Endothelial cell of umbilical vein (primary cell): ENCODE measurements around the gene ICAM1. TPM values are rescaled to one million over a fixed set of nuclear protein-coding genes. Genes with fewer than 3 reads are reported as not detected.

Experiments used
- Bru-seq: library from RNA; stranded (reverse); fragments of 400-500 nt; gene quantifications from one replicate; lab custom pipeline; 2021; lab: Mats Ljungman, UMichigan
- BruChase-seq, 2 experiments: library from RNA; stranded (reverse); fragments of 400-500 nt; gene quantifications; one replicate each; lab custom pipeline; 2021; lab: Mats Ljungman, UMichigan
- BruUV-seq: library from RNA; stranded (reverse); fragments of 400-500 nt; replicated peaks from 2 replicates; lab custom pipeline; 2021; lab: Mats Ljungman, UMichigan
- CTCF ChIA-PET: fragments of 300-600, 350-600 bp; sonication (Branson Sonifier 250); formaldehyde crosslinking; loops from one replicate; lab custom pipeline; 2021; ENCODE audit warnings: antibody characterized with exemption, inconsistent platforms; lab: Charles Lee
- POLR2A ChIA-PET: fragments of 300-600, 350-600 bp; sonication (Branson Sonifier 250); formaldehyde crosslinking; loops from one replicate; lab custom pipeline; 2021; ENCODE audit warnings: antibody characterized with exemption, inconsistent platforms; lab: Charles Lee
- DNase-seq: peaks from one replicate; pipeline ENCODE4 v3.0.0-alpha.2; 2011; ENCODE audit warnings: low read depth, low spot score
- FAIRE-seq: peaks from 2 replicates; lab custom pipeline; 2011; peaks lifted over from hg19 to GRCh38; lab: Jason Lieb, UNC
- H2AFZ ChIP-seq: 2 replicates; pipeline ENCODE4 v1.6.0; 2012; ENCODE audit warnings: low read depth, low read length, control low read depth, inconsistent platforms
- H3K27ac ChIP-seq: 2 replicates; pipeline ENCODE4 v1.5.1; 2011; ENCODE audit warnings: low read depth, mild to moderate bottlenecking, control low read depth, low read length, moderate library complexity; ENCODE audit not compliant: insufficient read depth
- H3K27me3 ChIP-seq, 2 experiments: 2 replicates each; pipeline versions ENCODE4 v1.6.0 to v1.6.1; 2011; ENCODE audit warnings: low read length in 2 of 2, mixed read lengths in 1 of 2; ENCODE audit not compliant: control insufficient read depth in 2 of 2, insufficient read depth in 2 of 2
- H3K36me3 ChIP-seq, 2 experiments: 2 replicates in 1 of 2; 3 replicates in 1 of 2; pipeline ENCODE4 v1.5.1; 2011; ENCODE audit warnings: low read length in 2 of 2, mild to moderate bottlenecking in 1 of 2, moderate library complexity in 1 of 2; ENCODE audit not compliant: control insufficient read depth in 2 of 2, insufficient read depth in 2 of 2; ENCODE audit errors: extremely low read depth in 1 of 2
- H3K4me1 ChIP-seq: 3 replicates; pipeline ENCODE4 v1.5.1; 2011; ENCODE audit warnings: mild to moderate bottlenecking, low read length; ENCODE audit not compliant: control insufficient read depth, insufficient read depth; ENCODE audit errors: extremely low read depth
- H3K4me2 ChIP-seq: 2 replicates; pipeline ENCODE4 v1.6.1; 2011; ENCODE audit warnings: low read length, control low read depth, mixed read lengths; ENCODE audit not compliant: insufficient read depth
- H3K4me3 ChIP-seq, 3 experiments: fragments of 200-600 bp in 1 of 3; sonication (generic), shearing (Covaris generic) in 1 of 3; replicated peaks in 1 of 3; 2 replicates each; pipeline ENCODE4 v1.5.1; 2011 to 2016; ENCODE audit warnings: control low read depth in 3 of 3, low read length in 3 of 3, mild to moderate bottlenecking in 2 of 3, inconsistent platforms in 1 of 3, low read depth in 1 of 3, moderate library complexity in 1 of 3; ENCODE audit not compliant: insufficient read depth in 1 of 3
- H3K79me2 ChIP-seq: 2 replicates; pipeline ENCODE4 v1.6.0; 2012; ENCODE audit warnings: low read length, inconsistent platforms; ENCODE audit not compliant: control insufficient read depth, insufficient read depth
- H3K9ac ChIP-seq: replicated peaks from 2 replicates; pipeline ENCODE3; 2011; ENCODE audit warnings: low read length, control low read depth; ENCODE audit not compliant: insufficient read depth; ENCODE audit errors: extremely low read depth
- H3K9me1 ChIP-seq: replicated peaks from 3 replicates; pipeline ENCODE4 v1.6.0; 2011; ENCODE audit warnings: mild to moderate bottlenecking, low read length; ENCODE audit not compliant: control insufficient read depth, insufficient read depth; ENCODE audit errors: extremely low read depth
- H3K9me3 ChIP-seq: replicated peaks from 2 replicates; pipeline ENCODE4 v1.5.1; 2012; ENCODE audit warnings: low read length, inconsistent platforms; ENCODE audit not compliant: control insufficient read depth, insufficient read depth
- H4K20me1 ChIP-seq: replicated peaks from 2 replicates; pipeline ENCODE3; 2011; ENCODE audit warnings: mild to moderate bottlenecking, low read length; ENCODE audit not compliant: control insufficient read depth, insufficient read depth; ENCODE audit errors: extremely low read depth
- CTCF ChIP-seq, 2 donors: IDR thresholded peaks; 1 replicate in 1 of 2; 2 replicates in 1 of 2; pipeline ENCODE4 v1.5.1; 2011; ENCODE audit warnings: low read length in 2 of 2, mild to moderate bottlenecking in 2 of 2, moderate library complexity in 2 of 2, control low read depth in 1 of 2, inconsistent platforms in 1 of 2, low read depth in 1 of 2; ENCODE audit not compliant: insufficient read depth in 1 of 2; ENCODE audit errors: extremely low read depth in 1 of 2
- EZH2 ChIP-seq: IDR thresholded peaks from 2 replicates; pipeline ENCODE4 v1.6.1; 2012; ENCODE audit warnings: borderline replicate concordance, low read depth, mild to moderate bottlenecking, moderate library complexity, low read length, inconsistent platforms; ENCODE audit not compliant: severe bottlenecking
- FOS ChIP-seq: IDR thresholded peaks from 2 replicates; pipeline ENCODE4 v1.6.1; 2011; ENCODE audit warnings: mild to moderate bottlenecking, low read length, moderate library complexity, borderline replicate concordance; ENCODE audit not compliant: insufficient read depth
- GATA2 ChIP-seq: IDR thresholded peaks from 2 replicates; pipeline ENCODE4 v1.7.0; 2011; ENCODE audit warnings: low read depth, mild to moderate bottlenecking, moderate library complexity, mixed read lengths, low read length; ENCODE audit not compliant: insufficient read length, insufficient read depth
- JUN ChIP-seq: IDR thresholded peaks from 2 replicates; pipeline ENCODE4 v1.6.1; 2011; ENCODE audit warnings: borderline replicate concordance, low read depth; ENCODE audit not compliant: insufficient read length, insufficient read depth
- MAX ChIP-seq: IDR thresholded peaks from 2 replicates; pipeline ENCODE4 v1.6.1; 2011; ENCODE audit not compliant: insufficient read depth, insufficient read length
- MYC ChIP-seq: IDR thresholded peaks from one replicate; pipeline ENCODE4 v1.6.1; 2011; ENCODE audit warnings: mild to moderate bottlenecking, low read depth, low read length
- POLR2A ChIP-seq: IDR thresholded peaks from 2 replicates; pipeline ENCODE4 v1.6.1; 2012; ENCODE audit warnings: low read depth, mild to moderate bottlenecking, control low read depth, low read length
- POLR2AphosphoS5 ChIP-seq: IDR thresholded peaks from 2 replicates; pipeline ENCODE4 v1.6.1; 2012; ENCODE audit warnings: low read depth, mild to moderate bottlenecking, control low read depth, low read length, moderate library complexity; ENCODE audit not compliant: insufficient read depth
- dilution Hi-C: fragments of 300-500 bp; cut with MboI; formaldehyde crosslinking; loops from one replicate; pipeline ENCODE4 v1.15.0; 2019; ENCODE audit warnings: low sequenced_read_pairs; ENCODE audit not compliant: extremely low pct_ligation_motif_present
- intact Hi-C: fragments of 100-400 bp; cut with micrococcal nuclease; formaldehyde crosslinking; loops from one replicate; pipeline ENCODE4 v1.10.0; 2022
- long read RNA-seq: library from polyadenylated mRNA; stranded (forward); transcript quantifications from one replicate; pipeline ENCODE4 v2.0.0, GENCODE V29; 2021
- polyA minus RNA-seq, 3 experiments: library from RNA; depleted of rRNA, polyadenylated mRNA; stranded (reverse); fragments of >200 nt; gene quantifications; 1 replicate in 1 of 3; 2 replicates in 2 of 3; pipeline ENCODE4 v1.2.3, GENCODE V29; 2011
- polyA plus RNA-seq, 4 experiments: library from polyadenylated mRNA; depleted of rRNA in 3 of 4; stranded (reverse) in 3 of 4; unstranded in 1 of 4; fragments of >200 nt; gene quantifications; 2 replicates each; pipeline versions ENCODE4 v1.2.1 to v1.2.3, GENCODE V29; 2011 to 2012; ENCODE audit warnings: missing spikeins in 1 of 4
- total RNA-seq: library from RNA; stranded (reverse); gene quantifications from 2 replicates; pipeline ENCODE4 v1.2.3, GENCODE V29; 2021

The ICAM1 gene
- total RNA-seq: 7.1 and 20.5 TPM in 2 replicates
- 30.4 and 38.0 TPM in 2 replicates for polyA plus RNA-seq
- polyA plus RNA-seq (2011; cell fraction: cytosol; rRNA removed): 14.5 and 23.4 TPM in 2 replicates
- polyA plus RNA-seq (2011; cell fraction: nucleus; rRNA removed): 17.2 and 25.0 TPM in 2 replicates
- polyA plus RNA-seq (2012): 40.9 and 54.5 TPM in 2 replicates
- 27.7 and 40.9 TPM in 2 replicates for polyA minus RNA-seq
- 14.1 TPM for polyA minus RNA-seq (2011; cell fraction: cytosol; rRNA and poly(A)+ RNA removed)
- 10.5 and 19.0 TPM in 2 replicates for polyA minus RNA-seq (2011; cell fraction: nucleus; rRNA and poly(A)+ RNA removed)
- Bru-seq, nascent RNA: percentile 43 among the genes with signal in this experiment
- percentile 51 among the genes with signal in this experiment for BruChase-seq, experiment 1, labeled RNA remaining after a 6-hour chase
- BruChase-seq, experiment 2, labeled RNA remaining after a 2-hour chase: percentile 41 among the genes with signal in this experiment
- long read RNA-seq, transcript ICAM1-201 (7 exons, 3,252 nt): major isoform, 16 of 22 reads
- long read RNA-seq, partial matches to known transcripts: 5 of 22 reads
- long read RNA-seq, other reads (novel, unspliced or antisense): 1 of 22 reads

GRCh38 chr19:10270616-10271394 lies at the start of gene ICAM1:
Gene ICAM1, plus strand, starts transcription at chr19:10271120. Its CDS starts 40 bp downstream, at chr19:10271160.
- peak within 1 kb of the TSS; percentile 61 for H3K9ac ChIP-seq
- H3K27me3 ChIP-seq: no peaks in the 10 kb centered on the region
- H3K79me2 ChIP-seq: no peaks in the 10 kb centered on the region
- H3K4me2 ChIP-seq: peak within 1 kb of the TSS; percentile 50
- FAIRE-seq (peak; percentile 85), DNase-seq (peak; percentile 92)
- intact Hi-C loops: loop anchor here (1.0 to 5.0 kb wide), 3 partner anchors 16 to 62 kb away; partner anchors contain the start of genes FDX2, ICAM4 and RAVER1
- ChIA-PET POLR2A (interaction anchor here (0.6 to 2.6 kb wide), 8 partner anchors 15 to 550 kb away, joined by 3 to 15 read pairs (median 8); partner anchors contain the start of genes ICAM4, ICAM5 and RAVER1), CTCF (interaction anchor here (0.9 to 9.0 kb wide), 24 partner anchors 10 to 340 kb away, joined by 3 to 411 read pairs (median 6); partner anchors contain the start of genes CDC37, FDX2, ICAM4 and ICAM5)
- BruUV-seq: no TSS peak
- peaks cover 36% of the 10 kb centered on the region for H3K4me1 ChIP-seq
- peak within 1 kb of the TSS in 2 of 3 experiments; percentile 20 to 31 for H3K4me3 ChIP-seq
- peak within 1 kb of the TSS; percentile 9 for H2AFZ ChIP-seq
- H3K27ac ChIP-seq: peak within 1 kb of the TSS; percentile 73
- no peaks in the 10 kb centered on the region for H3K9me3 ChIP-seq
- no peaks in the 10 kb centered on the region for H3K36me3 ChIP-seq
- TF ChIP-seq GATA2 (peak; percentile 31), EZH2 (peak; percentile 15), POLR2AphosphoS5 (peak; percentile 97), MAX (no peak), POLR2A (peak; percentile 72), MYC (no peak), CTCF (IDR thresholded peaks at IDR 0.05; ENCODE audit: extremely low read depth in 1 of 2, insufficient read depth in 1 of 2, low read depth in 1 of 2, low read length in 2 of 2) (peak in 1 of 2 donors; percentile 13), JUN (no peak), FOS (peak; percentile 61)
- no peaks in the 10 kb centered on the region for H4K20me1 ChIP-seq
- H3K9me1 ChIP-seq: no peaks in the 10 kb centered on the region
- dilution Hi-C loops: no loop called here
